Hepatic stellate cell (primary cell): ENCODE measurements around the gene COL5A3.
A peak's percentile ranks its signal among the peaks of the same experiment; 100 is the strongest.
"Not testable (repeated sequence)": the region's sequence is repeated elsewhere in the genome, so short reads cannot be mapped to it uniquely, and the experiment has no call there.

Experiments used
- DNase-seq: peaks from one replicate; pipeline ENCODE4 v3.0.0; 2011; ENCODE audit warnings: low spot score

Gene COL5A3

GRCh38 chr19:9936326-9937000 lies 73.8 kb downstream of the COL5A3 start, which contains the start of gene OLFM2:
TSS of gene OLFM2 (minus strand) at chr19:9936515. CDS start at chr19:9936366, 149 bp downstream.
- no peak for DNase-seq

DNA sequence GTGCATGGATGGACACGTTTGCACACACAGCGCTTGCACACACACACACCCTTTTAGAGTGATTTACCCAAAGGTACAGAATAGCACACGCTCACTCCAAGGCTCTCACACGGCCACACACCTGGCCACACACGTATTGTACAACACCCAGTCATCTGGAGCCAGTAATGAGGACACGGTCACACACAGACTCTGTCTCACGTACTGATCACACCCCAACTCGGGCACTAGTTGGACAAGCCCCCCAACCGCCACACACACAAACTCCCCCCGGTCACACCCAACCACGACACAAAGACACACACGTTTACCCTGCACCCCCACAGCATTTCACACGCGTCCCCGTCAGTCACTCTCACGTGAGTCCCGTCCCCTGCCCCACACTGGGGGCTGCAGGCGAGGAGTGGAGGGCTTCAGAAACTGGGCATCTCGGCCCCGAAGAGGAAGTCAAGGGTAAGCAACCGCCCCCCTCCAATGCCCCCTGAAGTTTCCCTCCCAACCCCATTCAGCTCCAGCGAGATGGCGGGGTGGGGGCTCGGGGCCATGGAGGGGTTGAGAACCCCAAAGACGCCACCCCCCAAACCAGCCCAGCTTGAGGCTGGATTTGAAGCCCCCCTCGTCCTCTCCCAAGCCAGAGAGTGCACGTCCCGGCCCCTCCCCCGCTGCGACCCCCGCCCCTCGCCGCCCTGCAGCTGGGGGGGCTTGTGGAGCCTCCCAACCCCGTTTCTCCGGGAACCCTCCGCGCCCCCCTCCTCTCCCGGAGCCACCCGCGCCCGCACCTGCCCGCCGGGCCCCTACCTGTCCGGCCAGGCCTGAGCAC lies 74.6 kb downstream of the COL5A3 start:
- DNase-seq: no peak

DNA sequence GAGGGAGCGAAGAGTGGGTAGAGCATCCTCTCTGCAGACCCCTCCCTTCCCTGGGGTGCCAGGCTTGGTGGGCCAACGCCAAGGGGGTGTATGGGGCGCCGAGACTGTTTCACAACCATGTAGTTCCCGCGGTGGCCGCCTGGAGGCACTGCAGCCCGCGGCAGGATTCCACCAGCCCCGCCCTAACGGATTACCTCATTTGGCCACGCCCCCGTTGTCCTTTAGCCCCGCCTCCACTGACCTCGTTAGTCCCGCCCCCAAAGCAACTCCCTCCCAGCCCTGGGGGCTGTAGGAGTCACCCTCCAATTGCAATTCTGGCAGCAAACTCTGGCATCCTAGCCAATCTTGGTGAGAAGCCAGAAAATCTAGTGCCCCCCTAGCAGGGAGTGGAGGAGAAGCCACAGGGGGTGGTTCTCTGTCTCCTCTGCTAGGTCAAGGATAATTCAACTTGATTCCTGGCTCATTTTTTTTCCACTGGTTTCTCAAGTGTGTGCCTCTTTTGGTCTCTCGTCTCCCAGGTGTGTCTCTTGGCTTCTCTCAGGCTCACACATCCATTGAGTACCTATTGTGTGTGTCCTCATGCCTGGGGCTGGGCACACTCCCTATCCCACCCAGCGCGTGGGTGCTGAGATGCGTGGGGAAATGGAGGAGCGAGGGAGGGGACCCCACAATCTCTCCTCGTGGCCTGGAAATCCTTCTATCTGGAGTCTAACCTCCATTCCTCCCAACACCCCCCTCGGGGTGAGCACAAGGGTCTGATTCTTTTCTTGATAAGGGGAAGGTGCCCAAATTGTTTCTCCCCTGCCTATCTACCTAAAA lies 76.0 kb downstream of the COL5A3 start:
- peak; percentile 83 for DNase-seq

- no peak for DNase-seq
These were observed 77.5 kb downstream of the COL5A3 start for GRCh38 chr19:9932835-9933234.

GRCh38 chr19:9931629-9932028 lies 78.7 kb downstream of the COL5A3 start:
- DNase-seq: no peak

DNA sequence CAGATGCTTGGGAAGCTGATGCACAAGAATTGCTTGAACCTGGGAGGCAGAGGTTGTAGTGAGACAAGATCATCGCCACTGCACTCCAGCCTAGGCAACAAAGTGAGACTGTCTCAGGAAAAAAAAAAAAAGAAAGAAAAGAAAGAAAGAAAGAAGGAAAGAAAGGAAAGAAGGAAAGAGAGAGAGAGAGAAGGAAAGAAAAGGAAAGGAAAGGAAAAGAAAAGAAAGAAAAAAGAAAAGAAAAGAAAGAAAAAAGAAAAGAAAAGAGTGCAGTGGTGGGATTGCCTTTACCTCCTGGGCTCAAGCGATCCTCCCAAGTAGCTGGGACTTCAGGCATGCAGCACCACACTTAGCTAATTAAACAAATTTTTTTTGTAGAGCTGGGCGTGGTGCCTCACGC lies 86.9 kb downstream of the COL5A3 start:
- DNase-seq: no peak

DNA sequence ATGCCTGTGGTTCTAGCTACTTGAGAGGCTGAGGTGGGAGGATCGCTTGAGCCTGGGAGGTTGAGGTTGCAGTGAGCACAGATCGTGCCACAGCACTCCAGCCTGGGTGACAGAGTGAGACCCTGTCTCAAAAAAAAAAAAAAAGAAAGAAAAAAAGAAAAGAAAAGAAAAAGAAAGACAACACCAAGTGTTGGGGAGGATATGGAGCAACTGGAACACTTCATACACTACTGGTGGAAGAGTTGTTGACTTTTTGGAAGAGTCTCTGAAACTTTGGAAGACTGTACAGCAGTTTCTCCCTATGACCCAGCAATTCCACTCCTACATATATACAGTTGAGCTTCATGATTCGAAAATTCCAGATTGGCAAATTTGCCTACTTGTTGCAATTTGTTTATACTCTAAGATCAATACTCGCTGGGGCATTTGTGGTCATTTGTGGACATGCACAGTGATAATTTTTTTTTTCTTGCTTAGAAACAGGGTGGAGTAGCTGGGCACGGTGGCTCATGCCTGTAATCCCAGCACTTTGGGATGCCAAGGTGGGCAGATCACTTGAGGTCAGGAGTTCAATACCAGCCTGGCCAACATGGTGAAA lies 87.4 kb downstream of the COL5A3 start:
- DNase-seq: not testable (repeated sequence)

- DNase-seq: peak; percentile 93
These were observed 93.0 kb downstream of the COL5A3 start for GRCh38 chr19:9917321-9917720.

DNA sequence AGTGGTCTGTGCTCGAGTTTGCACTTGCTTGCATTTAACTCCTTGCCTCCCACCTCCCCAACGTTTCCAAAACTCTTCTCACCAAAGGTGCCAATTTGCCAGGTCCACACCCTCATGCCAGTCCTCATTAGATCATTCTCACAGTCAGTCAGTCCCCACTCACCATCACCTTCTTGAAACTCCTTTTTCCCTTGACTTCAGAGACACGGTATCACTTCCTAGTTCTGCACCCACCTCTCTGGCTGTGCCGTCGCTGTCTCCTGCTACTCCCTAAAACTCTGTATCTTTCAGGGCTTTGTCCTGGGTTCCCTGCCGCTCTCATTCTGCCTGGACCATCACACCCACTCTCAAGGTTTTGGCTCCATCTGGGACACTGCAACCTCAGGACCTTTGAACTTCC lies 93.6 kb downstream of the COL5A3 start:
- DNase-seq: no peak

- peak; percentile 90 for DNase-seq
These were observed 95.7 kb downstream of the COL5A3 start for GRCh38 chr19:9914315-9915207.

- DNase-seq: no peak
These were observed 96.3 kb downstream of the COL5A3 start for GRCh38 chr19:9914001-9914314.

GRCh38 chr19:9913237-9914000 lies 96.9 kb downstream of the COL5A3 start:
- no peak for DNase-seq

DNA sequence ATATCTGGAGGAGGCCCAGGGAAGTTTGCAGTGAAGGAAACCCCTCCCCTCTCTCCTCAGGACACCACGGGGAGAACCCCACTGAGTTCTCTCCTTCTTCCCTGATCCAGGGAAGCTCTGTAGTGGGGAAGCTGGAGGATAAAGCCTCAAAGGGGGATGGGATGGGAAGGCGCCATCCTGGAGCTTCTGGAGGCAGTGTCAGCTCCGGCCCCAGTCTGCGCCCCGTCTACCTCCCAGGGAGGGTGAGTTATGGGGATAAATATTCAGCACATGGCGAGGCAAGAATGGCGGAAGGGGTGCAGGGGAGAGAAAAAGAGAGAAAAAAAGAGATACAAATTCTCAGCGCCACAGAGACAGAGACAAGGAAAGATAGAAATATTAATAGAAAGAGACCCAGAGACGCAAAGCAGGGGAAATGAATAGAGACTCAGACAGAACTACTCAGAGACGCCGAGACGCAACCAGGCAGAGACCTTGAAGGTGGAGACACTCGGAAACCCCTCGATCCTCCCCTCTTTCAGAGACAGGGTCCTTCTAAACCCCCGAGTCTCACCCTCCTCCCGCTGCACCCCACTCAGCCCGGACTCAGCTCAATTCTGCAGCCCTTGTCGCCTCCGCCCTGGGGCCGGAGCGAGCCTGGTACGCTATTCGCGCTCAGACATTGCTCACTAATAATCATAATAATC lies 97.6 kb downstream of the COL5A3 start:
- DNase-seq: no peak

DNA sequence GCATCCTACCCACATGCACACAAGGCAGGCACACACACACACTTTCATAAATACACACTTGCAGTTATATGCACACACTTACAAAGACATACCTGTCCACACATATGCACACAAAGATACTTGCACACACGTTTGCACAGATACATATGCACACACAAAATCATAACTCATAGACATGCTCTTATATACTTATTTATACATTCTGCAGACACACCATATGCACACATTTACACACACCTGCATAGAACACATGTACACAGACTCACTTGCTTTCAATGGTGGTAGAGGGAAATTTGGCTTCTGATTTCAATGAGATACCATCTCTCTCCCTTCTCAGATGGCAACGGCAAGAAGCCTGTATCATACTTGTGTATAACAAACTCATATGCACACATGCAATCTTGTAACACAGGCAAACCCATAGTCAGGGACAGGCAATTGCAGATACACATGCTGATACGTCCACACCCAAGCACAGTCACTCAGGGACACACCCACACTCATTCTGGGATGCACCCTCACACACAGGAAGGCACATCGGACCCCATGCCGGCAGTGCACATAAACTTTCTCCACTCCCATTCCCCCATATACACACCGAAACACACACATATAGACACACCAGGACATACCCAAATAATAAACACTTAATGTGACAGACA lies 98.6 kb downstream of the COL5A3 start:
- DNase-seq: no peak

GRCh38 chr19:9910625-9911024 lies 99.7 kb downstream of the COL5A3 start:
- DNase-seq: no peak
